Fibroblast of lung (primary cell): ENCODE measurements around the gene PDE4D. TPM values are rescaled to one million over a fixed set of nuclear protein-coding genes. Genes with fewer than 3 reads are reported as not detected.

Experiments
- DNase-seq, 2 donors: peaks; one replicate each; pipeline versions ENCODE4 v3.0.0 to v3.0.0-alpha.2; 2010; ENCODE audit warnings: low read depth in 2 of 2
- H2AFZ ChIP-seq: 2 replicates; pipeline ENCODE4 v1.5.1; 2012; ENCODE audit warnings: low read length, control low read depth, inconsistent platforms
- H3K27ac ChIP-seq: 2 replicates; pipeline ENCODE4 v1.5.1; 2011; ENCODE audit warnings: low read length, control low read depth; ENCODE audit not compliant: insufficient read depth
- H3K27me3 ChIP-seq: 2 replicates; pipeline ENCODE4 v1.5.1; 2011; ENCODE audit warnings: mild to moderate bottlenecking, low read length; ENCODE audit not compliant: control insufficient read depth, insufficient read depth
- H3K36me3 ChIP-seq: 2 replicates; pipeline ENCODE4 v1.5.1; 2011; ENCODE audit warnings: low read length; ENCODE audit not compliant: control insufficient read depth, insufficient read depth
- H3K4me1 ChIP-seq: 2 replicates; pipeline ENCODE4 v1.5.1; 2011; ENCODE audit warnings: low read length; ENCODE audit not compliant: control insufficient read depth, insufficient read depth; ENCODE audit errors: extremely low read depth
- H3K4me2 ChIP-seq: 2 replicates; pipeline ENCODE4 v1.5.1; 2011; ENCODE audit warnings: low read length, control low read depth; ENCODE audit not compliant: insufficient read depth; ENCODE audit errors: extremely low read depth
- H3K4me3 ChIP-seq, 4 experiments: fragments of 200-600 bp in 1 of 4; sonication (generic) in 1 of 4; replicated peaks in 1 of 4; 2 replicates each; pipeline ENCODE4 v1.5.1; 2011 to 2016; ENCODE audit warnings: low read length in 4 of 4, low read depth in 3 of 4, mild to moderate bottlenecking in 3 of 4, control low read depth in 2 of 4, inconsistent platforms in 1 of 4, mixed read lengths in 1 of 4; ENCODE audit not compliant: insufficient read depth in 1 of 4; ENCODE audit errors: control extremely low read depth in 1 of 4
- H3K79me2 ChIP-seq: 2 replicates; pipeline ENCODE4 v1.5.1; 2012; ENCODE audit warnings: mild to moderate bottlenecking, low read length, inconsistent platforms; ENCODE audit not compliant: control insufficient read depth, insufficient read depth
- H3K9ac ChIP-seq: 2 replicates; pipeline ENCODE4 v1.5.1; 2011; ENCODE audit warnings: mild to moderate bottlenecking, low read length, control low read depth; ENCODE audit not compliant: insufficient read depth
- H3K9me3 ChIP-seq: 2 replicates; pipeline ENCODE4 v1.5.1; 2012; ENCODE audit warnings: low read depth, low read length; ENCODE audit not compliant: control insufficient read depth, insufficient read depth
- H4K20me1 ChIP-seq: 2 replicates; pipeline ENCODE4 v1.5.1; 2011; ENCODE audit warnings: low read length; ENCODE audit not compliant: control insufficient read depth, insufficient read depth; ENCODE audit errors: extremely low read depth
- CTCF ChIP-seq, 2 donors: IDR thresholded peaks in 1 of 2; conservative IDR thresholded peaks in 1 of 2; 1 replicate in 1 of 2; 2 replicates in 1 of 2; pipeline ENCODE4 v1.5.1; 2011 to 2012; ENCODE audit warnings: low read length in 2 of 2, control low read depth in 1 of 2, inconsistent platforms in 1 of 2, low read depth in 1 of 2, mild to moderate bottlenecking in 1 of 2
- EZH2 ChIP-seq: IDR thresholded peaks from 2 replicates; pipeline ENCODE4 v1.5.1; 2012; ENCODE audit warnings: low read length, control low read depth, mild to moderate bottlenecking; ENCODE audit errors: missing control alignments
- polyA plus RNA-seq, 2 donors: library from polyadenylated mRNA; depleted of rRNA in 1 of 2; stranded (reverse) in 1 of 2; unstranded in 1 of 2; fragments of >200 nt; gene quantifications; 2 replicates each; pipeline ENCODE4 v1.2.1, GENCODE V29; 2011 to 2012; ENCODE audit warnings: missing spikeins in 1 of 2
- total RNA-seq: library from RNA; depleted of rRNA; stranded (reverse); fragments of >200 nt; gene quantifications from 2 replicates; pipeline ENCODE4 v1.2.1, GENCODE V29; 2014

PDE4D gene
- total and polyA plus RNA-seq, 2 donors (not counting 1 experiment from before 2014, with no cell fraction given) = 2.1 to 8.3 TPM

GRCh38 chr5:59368951-59369350 lies 524.6 kb downstream of the PDE4D start:
- DNase-seq = no peak
- no peak for TF ChIP-seq CTCF (conservative IDR thresholded peaks at IDR 0.05 in 1 of 2, IDR thresholded peaks at IDR 0.05 in 1 of 2; ENCODE audit: low read depth in 1 of 2, low read length in 2 of 2)
- TF ChIP-seq EZH2 = no peak
- no peak overlapping the region for H3K9ac ChIP-seq
- no peaks in the 10 kb centered on the region for H3K9me3 ChIP-seq
- H3K4me2 ChIP-seq = no peak overlapping the region
- H3K27ac ChIP-seq = no peak overlapping the region
- H3K4me1 ChIP-seq = no peaks in the 10 kb centered on the region
- H4K20me1 ChIP-seq = no peaks in the 10 kb centered on the region
- no peak overlapping the region for H2AFZ ChIP-seq
- H3K27me3 ChIP-seq = no peaks in the 10 kb centered on the region
- H3K79me2 ChIP-seq = no peaks in the 10 kb centered on the region
- no peaks in the 10 kb centered on the region for H3K36me3 ChIP-seq
- no peak overlapping the region for H3K4me3 ChIP-seq

DNA sequence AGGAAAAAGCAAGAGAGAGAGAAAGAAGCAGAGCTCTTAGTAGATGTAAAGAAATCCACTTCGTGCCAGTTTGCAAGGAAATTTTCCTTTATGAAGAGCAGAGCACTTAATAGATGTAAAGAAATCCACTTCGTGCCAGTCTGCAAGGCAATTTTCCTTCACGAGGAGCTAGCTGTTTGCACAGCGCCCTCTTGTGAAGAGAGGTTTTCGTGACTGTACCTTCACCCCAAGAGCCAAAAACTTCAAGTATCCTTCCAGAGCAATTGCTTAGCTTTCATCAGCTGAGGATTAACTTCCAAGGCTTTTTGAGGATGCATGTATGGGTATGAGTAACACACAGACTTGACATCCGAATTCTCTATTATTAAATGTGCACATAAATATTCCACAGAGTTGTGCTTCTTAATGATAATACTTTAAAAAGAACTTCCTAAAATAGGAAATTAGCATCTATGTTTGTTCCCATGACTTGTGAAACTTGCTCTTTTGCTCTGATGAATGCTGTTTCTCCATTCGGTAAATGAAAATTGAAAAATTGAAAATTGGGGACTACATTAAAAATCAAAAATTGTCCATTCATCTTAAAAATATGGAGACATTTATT lies 525.6 kb downstream of the PDE4D start:
- no peak overlapping the region for H2AFZ ChIP-seq
- no peak overlapping the region for H3K27ac ChIP-seq
- H3K36me3 ChIP-seq = no peaks in the 10 kb centered on the region
- H3K9ac ChIP-seq = no peak overlapping the region
- no peaks in the 10 kb centered on the region for H3K79me2 ChIP-seq
- no peaks in the 10 kb centered on the region for H4K20me1 ChIP-seq
- no peak overlapping the region for H3K4me2 ChIP-seq
- DNase-seq = peak; percentile 51 to 85
- no peaks in the 10 kb centered on the region for H3K4me1 ChIP-seq
- no peaks in the 10 kb centered on the region for H3K9me3 ChIP-seq
- H3K4me3 ChIP-seq = no peak overlapping the region
- no peaks in the 10 kb centered on the region for H3K27me3 ChIP-seq
- TF ChIP-seq EZH2 (no peak), CTCF (conservative IDR thresholded peaks at IDR 0.05 in 1 of 2, IDR thresholded peaks at IDR 0.05 in 1 of 2; ENCODE audit: low read depth in 1 of 2, low read length in 2 of 2) (peak; percentile 82 to 90)

- Histone ChIP-seq H3K9me3 (no peaks in the 10 kb centered on the region), H3K4me2 (no peak overlapping the region), H3K79me2 (no peaks in the 10 kb centered on the region), H3K27ac (no peak overlapping the region), H3K4me3 (no peak overlapping the region), H3K36me3 (no peaks in the 10 kb centered on the region), H3K9ac (no peak overlapping the region), H2AFZ (no peak overlapping the region), H4K20me1 (no peaks in the 10 kb centered on the region), H3K4me1 (no peaks in the 10 kb centered on the region), H3K27me3 (no peaks in the 10 kb centered on the region)
- no peak for TF ChIP-seq EZH2
- no peak for TF ChIP-seq CTCF (conservative IDR thresholded peaks at IDR 0.05 in 1 of 2, IDR thresholded peaks at IDR 0.05 in 1 of 2; ENCODE audit: low read depth in 1 of 2, low read length in 2 of 2)
- no peak for DNase-seq
Observed at GRCh38 chr5:59366784-59367183, 526.7 kb downstream of the PDE4D start.
